H9 (cell line): Measurements from ENCODE around the gene ZPR1. TPM values are rescaled to one million over a fixed set of nuclear protein-coding genes. Genes with fewer than 3 reads are reported as not detected.

Experiments
- DNase-seq: peaks from one replicate; pipeline ENCODE4 v3.0.0-alpha.2; 2017
- H2AFZ ChIP-seq: one replicate; pipeline ENCODE4 v1.6.1; 2013; ENCODE audit warnings: mild to moderate bottlenecking, low read length, control low read depth, moderate library complexity
- H2AK5ac ChIP-seq: 2 replicates; pipeline ENCODE4 v1.6.1; 2013; ENCODE audit warnings: low read length, control low read depth, mixed read lengths; ENCODE audit not compliant: insufficient read length
- H2BK120ac ChIP-seq: one replicate; pipeline ENCODE4 v1.6.1; 2013; ENCODE audit warnings: low read depth, mild to moderate bottlenecking, low read length, control low read depth, inconsistent platforms; ENCODE audit not compliant: poor library complexity, severe bottlenecking
- H2BK12ac ChIP-seq: 2 replicates; pipeline ENCODE4 v1.6.1; 2013; ENCODE audit warnings: low read length, control low read depth, mixed read lengths, low read depth; ENCODE audit not compliant: insufficient read length
- H2BK15ac ChIP-seq: 2 replicates; pipeline ENCODE4 v1.6.1; 2013; ENCODE audit warnings: low read depth, low read length, control low read depth
- H2BK20ac ChIP-seq: one replicate; pipeline ENCODE4 v1.6.1; 2013; ENCODE audit warnings: low read depth, mild to moderate bottlenecking, low read length, control low read depth, inconsistent platforms; ENCODE audit not compliant: poor library complexity, severe bottlenecking
- H2BK5ac ChIP-seq: 2 replicates; pipeline ENCODE4 v1.6.1; 2013; ENCODE audit warnings: low read length, control low read depth, mixed read lengths; ENCODE audit not compliant: insufficient read length
- H3K14ac ChIP-seq: 2 replicates; pipeline ENCODE4 v1.6.1; 2013; ENCODE audit warnings: low read length, control low read depth; ENCODE audit not compliant: insufficient read depth
- H3K18ac ChIP-seq: 2 replicates; pipeline ENCODE4 v1.6.1; 2013; ENCODE audit warnings: low read depth, mild to moderate bottlenecking, mixed read lengths, low read length, control low read depth; ENCODE audit not compliant: insufficient read length
- H3K23ac ChIP-seq: 2 replicates; pipeline ENCODE4 v1.6.1; 2013; ENCODE audit warnings: low read length, control low read depth, mixed read lengths, low read depth; ENCODE audit not compliant: insufficient read length
- H3K23me2 ChIP-seq: 2 replicates; pipeline ENCODE4 v1.6.1; 2013; ENCODE audit warnings: low read depth, mild to moderate bottlenecking, mixed read lengths, low read length, control low read depth; ENCODE audit not compliant: insufficient read length, poor library complexity, severe bottlenecking
- H3K27ac ChIP-seq: 2 replicates; pipeline ENCODE4 v1.5.1; 2013; ENCODE audit warnings: low read length, control low read depth, mixed read lengths, low read depth; ENCODE audit not compliant: insufficient read length
- H3K27me3 ChIP-seq: 2 replicates; pipeline ENCODE4 v1.6.1; 2013; ENCODE audit warnings: low read length, control low read depth, inconsistent platforms; ENCODE audit not compliant: insufficient read depth
- H3K4ac ChIP-seq: 2 replicates; pipeline ENCODE4 v1.6.1; 2013; ENCODE audit warnings: low read depth, mild to moderate bottlenecking, control low read depth, inconsistent platforms, low read length, moderate library complexity
- H3K4me1 ChIP-seq: 2 replicates; pipeline ENCODE4 v1.6.1; 2013; ENCODE audit warnings: low read length, control low read depth, inconsistent platforms; ENCODE audit not compliant: insufficient read depth
- H3K4me2 ChIP-seq: 2 replicates; pipeline ENCODE4 v1.6.1; 2013; ENCODE audit warnings: low read length, control low read depth, mixed read lengths; ENCODE audit not compliant: insufficient read length, insufficient read depth
- H3K56ac ChIP-seq: 2 replicates; pipeline ENCODE4 v1.6.1; 2013; ENCODE audit warnings: low read depth, mild to moderate bottlenecking, mixed read lengths, low read length, control low read depth; ENCODE audit not compliant: insufficient read length
- H3K79me1 ChIP-seq: 2 replicates; pipeline ENCODE4 v1.6.1; 2013; ENCODE audit warnings: low read depth, mild to moderate bottlenecking, moderate library complexity, low read length, control low read depth, inconsistent platforms; ENCODE audit not compliant: insufficient read depth, poor library complexity, severe bottlenecking
- H3K79me2 ChIP-seq: 2 replicates; pipeline ENCODE4 v1.6.1; 2013; ENCODE audit warnings: low read length, control low read depth, inconsistent platforms; ENCODE audit not compliant: insufficient read depth
- H3K9ac ChIP-seq: 2 replicates; pipeline ENCODE4 v1.6.1; 2013; ENCODE audit warnings: low read length, control low read depth, mixed read lengths; ENCODE audit not compliant: insufficient read length; ENCODE audit errors: extremely low read depth
- H3K9me3 ChIP-seq: one replicate; pipeline ENCODE4 v1.6.1; 2013; ENCODE audit warnings: low read depth, low read length, inconsistent platforms; ENCODE audit not compliant: control insufficient read depth
- H3T11ph ChIP-seq: one replicate; pipeline ENCODE4 v1.6.1; 2013; ENCODE audit warnings: mild to moderate bottlenecking, low read length, control low read depth, inconsistent platforms
- H4K20me1 ChIP-seq: one replicate; pipeline ENCODE4 v1.6.1; 2013; ENCODE audit not compliant: control insufficient read depth, insufficient read length, insufficient read depth
- H4K5ac ChIP-seq: 2 replicates; pipeline ENCODE4 v1.6.1; 2013; ENCODE audit warnings: low read depth, mild to moderate bottlenecking, mixed read lengths, low read length, control low read depth; ENCODE audit not compliant: insufficient read length
- H4K8ac ChIP-seq: replicated peaks from 2 replicates; pipeline ENCODE4 v1.6.1; 2013; ENCODE audit warnings: low read length, control low read depth, mixed read lengths, low read depth; ENCODE audit not compliant: insufficient read length
- H4K91ac ChIP-seq: 2 replicates; pipeline ENCODE4 v1.6.1; 2013; ENCODE audit warnings: low read depth, mild to moderate bottlenecking, moderate library complexity, mixed read lengths, low read length, control low read depth; ENCODE audit not compliant: insufficient read length
- H3K27ac Mint-ChIP-seq, 3 experiments: 2 replicates in 2 of 3; 3 replicates in 1 of 3; pipeline ENCODE4 v1.8.0; 2020 to 2021; ENCODE audit warnings: mixed read lengths in 3 of 3, mild to moderate bottlenecking in 1 of 3, moderate library complexity in 1 of 3
- H3K27me3 Mint-ChIP-seq: 2 replicates; pipeline ENCODE4 v1.8.0; 2021; ENCODE audit warnings: low read depth, mild to moderate bottlenecking, moderate library complexity, mixed read lengths
- H3K36me3 Mint-ChIP-seq, 3 experiments: 2 replicates in 2 of 3; 3 replicates in 1 of 3; pipeline ENCODE4 v1.8.0; 2020 to 2021; ENCODE audit warnings: low read depth in 3 of 3, mixed read lengths in 3 of 3; ENCODE audit not compliant: insufficient read depth in 1 of 3
- H3K4me1 Mint-ChIP-seq, 2 experiments: 2 replicates each; pipeline ENCODE4 v1.8.0; 2020; ENCODE audit warnings: mixed read lengths in 2 of 2
- H3K4me3 Mint-ChIP-seq, 2 experiments: 2 replicates in 1 of 2; 3 replicates in 1 of 2; pipeline ENCODE4 v1.8.0; 2020 to 2021; ENCODE audit warnings: mild to moderate bottlenecking in 2 of 2, mixed read lengths in 2 of 2, moderate library complexity in 1 of 2
- H3K9me3 Mint-ChIP-seq, 2 experiments: 2 replicates in 1 of 2; 3 replicates in 1 of 2; pipeline ENCODE4 v1.8.0; 2020; ENCODE audit warnings: mild to moderate bottlenecking in 2 of 2, mixed read lengths in 2 of 2, moderate library complexity in 1 of 2
- CTCF ChIP-seq: fragments of 200-600 bp; sonication (generic); conservative IDR thresholded peaks from 3 replicates; pipeline ENCODE4 v1.8.0; 2021; ENCODE audit warnings: antibody characterized with exemption, mild to moderate bottlenecking
- WGBS: extraction: QIAGEN DNeasy Blood & Tissue Kit; methylation state at CpG from one replicate; pipeline ENCODE4 v1.1.7; 2013; ENCODE audit warnings: missing lambda C conversion rate, low lambda C conversion rate, mixed read lengths; ENCODE audit not compliant: insufficient read length; ENCODE audit errors: extremely low coverage; 5-methylcytosine and 5-hydroxymethylcytosine counted together
- total RNA-seq: library from RNA; stranded (reverse); gene quantifications from 2 replicates; pipeline ENCODE4 v1.2.1, GENCODE V29; 2021

The ZPR1 gene
- total RNA-seq, 1 experiment from 2014 or later = 82.0 TPM

DNA sequence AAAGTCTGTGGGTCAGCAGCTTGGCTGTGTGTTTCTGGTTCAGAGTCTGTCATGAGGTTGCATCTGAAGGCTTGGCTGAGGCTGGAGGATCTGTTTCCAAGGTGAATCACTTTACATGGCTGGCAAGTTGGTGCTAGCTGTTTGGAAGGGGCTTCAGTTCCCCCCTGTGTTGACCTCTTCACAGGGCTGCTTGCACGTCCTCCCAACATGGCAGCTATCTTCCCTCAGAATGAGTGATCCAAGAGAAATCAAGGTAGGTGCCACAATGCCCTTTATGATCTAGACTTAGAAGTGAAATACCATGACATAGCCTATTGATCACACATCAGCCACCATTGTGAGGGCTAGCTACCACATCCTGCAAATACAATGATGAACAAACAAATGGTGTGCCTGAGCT lies 25.3 kb upstream of the ZPR1 start:
- no peak overlapping the region for H3K4me2 ChIP-seq
- no CpG with 5 or more reads among the region's 1 CpG for WGBS
- DNase-seq = no peak
- Mint-ChIP-seq H3K27me3 (peaks cover 12% of the 10 kb centered on the region), H3K27ac (no peak overlapping the region), H3K36me3 (no peaks in the 10 kb centered on the region), H3K9me3 (no peaks in the 10 kb centered on the region), H3K4me3 (no peak overlapping the region), H3K4me1 (no peaks in the 10 kb centered on the region)
- H2BK5ac ChIP-seq = no peak overlapping the region
- no peak overlapping the region for H2BK12ac ChIP-seq
- H2AFZ ChIP-seq = no peak overlapping the region
- no peaks in the 10 kb centered on the region for H4K20me1 ChIP-seq
- no peaks in the 10 kb centered on the region for H3K79me2 ChIP-seq
- no peak overlapping the region for H3K14ac ChIP-seq
- H3K9ac ChIP-seq = no peak overlapping the region
- no peak overlapping the region for H3K18ac ChIP-seq
- TF ChIP-seq CTCF = no peak
- no peak overlapping the region for H3K56ac ChIP-seq
- no peak overlapping the region for H2AK5ac ChIP-seq
- H3K4me1 ChIP-seq = no peaks in the 10 kb centered on the region
- no peaks in the 10 kb centered on the region for H3K27me3 ChIP-seq
- H2BK15ac ChIP-seq = no peak overlapping the region
- H4K8ac ChIP-seq = no peak overlapping the region
- H4K5ac ChIP-seq = no peak overlapping the region
- H3K23ac ChIP-seq = no peak overlapping the region
- no peaks in the 10 kb centered on the region for H3K79me1 ChIP-seq
- H3K23me2 ChIP-seq = peaks cover 4% of the 10 kb centered on the region
- H2BK20ac ChIP-seq = no peak overlapping the region
- no peak overlapping the region for H3K27ac ChIP-seq
- H2BK120ac ChIP-seq = no peak overlapping the region
- H3K9me3 ChIP-seq = no peaks in the 10 kb centered on the region
- H4K91ac ChIP-seq = no peak overlapping the region
- H3K4ac ChIP-seq = no peak overlapping the region
- no peak overlapping the region for H3T11ph ChIP-seq
